Ishikawa (cell line): ENCODE results near the gene GLIS1.

Experiments used
- CEBPB ChIP-seq: IDR thresholded peaks from 2 replicates; pipeline ENCODE4 v1.6.1; 2012
- EGR1 ChIP-seq: IDR thresholded peaks from 2 replicates; pipeline ENCODE4 v1.6.1; 2012
- EP300 ChIP-seq: IDR thresholded peaks from 2 replicates; pipeline ENCODE4 v1.6.1; 2012; ENCODE audit warnings: borderline replicate concordance
- NFIC ChIP-seq: IDR thresholded peaks from 2 replicates; pipeline ENCODE4 v1.6.1; 2012
- RAD21 ChIP-seq: IDR thresholded peaks from 2 replicates; pipeline ENCODE4 v1.6.1; 2012; ENCODE audit warnings: low read depth
- TAF1 ChIP-seq: IDR thresholded peaks from 2 replicates; pipeline ENCODE4 v1.6.1; 2012; ENCODE audit warnings: low read depth, mild to moderate bottlenecking
- TCF12 ChIP-seq: IDR thresholded peaks from 2 replicates; pipeline ENCODE4 v1.6.1; 2012; ENCODE audit warnings: low read depth
- TEAD4 ChIP-seq: IDR thresholded peaks from 2 replicates; pipeline ENCODE4 v1.6.1; 2012
- YY1 ChIP-seq: IDR thresholded peaks from 2 replicates; pipeline ENCODE4 v1.6.1; 2012; ENCODE audit warnings: low read depth
- TF ChIP-seq, protein P1 (sequence below): IDR thresholded peaks from 2 replicates; pipeline ENCODE4 v1.6.1; 2012; ENCODE audit warnings: low read depth, mild to moderate bottlenecking
- TF ChIP-seq, protein P2 (sequence below): IDR thresholded peaks from 2 replicates; pipeline ENCODE4 v1.6.1; 2012
- TF ChIP-seq, protein P3 (sequence below): IDR thresholded peaks from 2 replicates; pipeline ENCODE4 v1.6.1; 2012

DNA sequence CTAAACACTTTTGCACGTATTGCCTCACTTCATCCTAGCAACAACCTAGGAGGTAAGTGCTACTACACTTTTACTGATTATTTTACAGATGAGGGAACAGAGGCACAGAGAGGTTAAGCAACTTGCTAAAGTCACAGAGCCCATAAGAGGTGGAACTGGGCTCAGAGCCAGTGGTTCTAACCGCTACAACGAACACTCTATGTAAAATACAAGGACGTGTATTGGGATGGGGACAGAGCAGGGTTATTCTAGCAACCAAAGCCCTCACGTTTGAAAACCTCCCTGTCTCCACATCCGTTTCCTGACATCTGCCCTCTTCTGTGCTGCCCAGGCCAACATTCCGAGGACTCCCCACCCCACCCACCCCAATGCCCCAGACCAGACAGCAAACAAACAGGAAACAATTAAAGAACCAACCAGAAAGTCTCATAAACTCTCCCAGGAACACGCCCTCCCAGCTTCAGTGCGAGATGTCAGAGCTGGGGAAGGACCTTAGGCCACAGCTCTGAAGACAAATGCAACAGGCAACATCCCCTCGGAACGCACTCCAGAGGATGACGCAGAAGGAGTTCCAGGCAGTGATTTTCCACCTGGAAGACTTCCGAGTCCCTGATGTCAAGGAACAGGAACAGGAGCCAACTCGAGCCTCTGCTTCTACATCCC is 41.1 kb downstream of the GLIS1 start:
- TF ChIP-seq TAF1 (no peak), RAD21 (no peak), EP300 (no peak), TEAD4 (no peak), TCF12 (no peak), CEBPB (no peak), EGR1 (no peak), NFIC (no peak), YY1 (no peak)
- TF ChIP-seq, protein P1, sequence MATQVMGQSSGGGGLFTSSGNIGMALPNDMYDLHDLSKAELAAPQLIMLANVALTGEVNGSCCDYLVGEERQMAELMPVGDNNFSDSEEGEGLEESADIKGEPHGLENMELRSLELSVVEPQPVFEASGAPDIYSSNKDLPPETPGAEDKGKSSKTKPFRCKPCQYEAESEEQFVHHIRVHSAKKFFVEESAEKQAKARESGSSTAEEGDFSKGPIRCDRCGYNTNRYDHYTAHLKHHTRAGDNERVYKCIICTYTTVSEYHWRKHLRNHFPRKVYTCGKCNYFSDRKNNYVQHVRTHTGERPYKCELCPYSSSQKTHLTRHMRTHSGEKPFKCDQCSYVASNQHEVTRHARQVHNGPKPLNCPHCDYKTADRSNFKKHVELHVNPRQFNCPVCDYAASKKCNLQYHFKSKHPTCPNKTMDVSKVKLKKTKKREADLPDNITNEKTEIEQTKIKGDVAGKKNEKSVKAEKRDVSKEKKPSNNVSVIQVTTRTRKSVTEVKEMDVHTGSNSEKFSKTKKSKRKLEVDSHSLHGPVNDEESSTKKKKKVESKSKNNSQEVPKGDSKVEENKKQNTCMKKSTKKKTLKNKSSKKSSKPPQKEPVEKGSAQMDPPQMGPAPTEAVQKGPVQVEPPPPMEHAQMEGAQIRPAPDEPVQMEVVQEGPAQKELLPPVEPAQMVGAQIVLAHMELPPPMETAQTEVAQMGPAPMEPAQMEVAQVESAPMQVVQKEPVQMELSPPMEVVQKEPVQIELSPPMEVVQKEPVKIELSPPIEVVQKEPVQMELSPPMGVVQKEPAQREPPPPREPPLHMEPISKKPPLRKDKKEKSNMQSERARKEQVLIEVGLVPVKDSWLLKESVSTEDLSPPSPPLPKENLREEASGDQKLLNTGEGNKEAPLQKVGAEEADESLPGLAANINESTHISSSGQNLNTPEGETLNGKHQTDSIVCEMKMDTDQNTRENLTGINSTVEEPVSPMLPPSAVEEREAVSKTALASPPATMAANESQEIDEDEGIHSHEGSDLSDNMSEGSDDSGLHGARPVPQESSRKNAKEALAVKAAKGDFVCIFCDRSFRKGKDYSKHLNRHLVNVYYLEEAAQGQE, result no peak
- TF ChIP-seq, protein P2, sequence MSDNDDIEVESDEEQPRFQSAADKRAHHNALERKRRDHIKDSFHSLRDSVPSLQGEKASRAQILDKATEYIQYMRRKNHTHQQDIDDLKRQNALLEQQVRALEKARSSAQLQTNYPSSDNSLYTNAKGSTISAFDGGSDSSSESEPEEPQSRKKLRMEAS, result no peak
- TF ChIP-seq, protein P3, sequence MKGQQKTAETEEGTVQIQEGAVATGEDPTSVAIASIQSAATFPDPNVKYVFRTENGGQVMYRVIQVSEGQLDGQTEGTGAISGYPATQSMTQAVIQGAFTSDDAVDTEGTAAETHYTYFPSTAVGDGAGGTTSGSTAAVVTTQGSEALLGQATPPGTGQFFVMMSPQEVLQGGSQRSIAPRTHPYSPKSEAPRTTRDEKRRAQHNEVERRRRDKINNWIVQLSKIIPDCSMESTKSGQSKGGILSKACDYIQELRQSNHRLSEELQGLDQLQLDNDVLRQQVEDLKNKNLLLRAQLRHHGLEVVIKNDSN, result no peak
